HG03097 (cell line): ENCODE measurements around the gene SYTL2.
"Not testable (repeated sequence)": the region's sequence is repeated elsewhere in the genome, so short reads cannot be mapped to it uniquely, and the experiment has no call there.

Experiments used
- ATAC-seq: cut with Tn5 transposase; IDR thresholded peaks from one replicate; pipeline ENCODE4 v1.9.1; 2021; ENCODE audit not compliant: unreplicated experiment, low FRiP score

Gene SYTL2, protein sequence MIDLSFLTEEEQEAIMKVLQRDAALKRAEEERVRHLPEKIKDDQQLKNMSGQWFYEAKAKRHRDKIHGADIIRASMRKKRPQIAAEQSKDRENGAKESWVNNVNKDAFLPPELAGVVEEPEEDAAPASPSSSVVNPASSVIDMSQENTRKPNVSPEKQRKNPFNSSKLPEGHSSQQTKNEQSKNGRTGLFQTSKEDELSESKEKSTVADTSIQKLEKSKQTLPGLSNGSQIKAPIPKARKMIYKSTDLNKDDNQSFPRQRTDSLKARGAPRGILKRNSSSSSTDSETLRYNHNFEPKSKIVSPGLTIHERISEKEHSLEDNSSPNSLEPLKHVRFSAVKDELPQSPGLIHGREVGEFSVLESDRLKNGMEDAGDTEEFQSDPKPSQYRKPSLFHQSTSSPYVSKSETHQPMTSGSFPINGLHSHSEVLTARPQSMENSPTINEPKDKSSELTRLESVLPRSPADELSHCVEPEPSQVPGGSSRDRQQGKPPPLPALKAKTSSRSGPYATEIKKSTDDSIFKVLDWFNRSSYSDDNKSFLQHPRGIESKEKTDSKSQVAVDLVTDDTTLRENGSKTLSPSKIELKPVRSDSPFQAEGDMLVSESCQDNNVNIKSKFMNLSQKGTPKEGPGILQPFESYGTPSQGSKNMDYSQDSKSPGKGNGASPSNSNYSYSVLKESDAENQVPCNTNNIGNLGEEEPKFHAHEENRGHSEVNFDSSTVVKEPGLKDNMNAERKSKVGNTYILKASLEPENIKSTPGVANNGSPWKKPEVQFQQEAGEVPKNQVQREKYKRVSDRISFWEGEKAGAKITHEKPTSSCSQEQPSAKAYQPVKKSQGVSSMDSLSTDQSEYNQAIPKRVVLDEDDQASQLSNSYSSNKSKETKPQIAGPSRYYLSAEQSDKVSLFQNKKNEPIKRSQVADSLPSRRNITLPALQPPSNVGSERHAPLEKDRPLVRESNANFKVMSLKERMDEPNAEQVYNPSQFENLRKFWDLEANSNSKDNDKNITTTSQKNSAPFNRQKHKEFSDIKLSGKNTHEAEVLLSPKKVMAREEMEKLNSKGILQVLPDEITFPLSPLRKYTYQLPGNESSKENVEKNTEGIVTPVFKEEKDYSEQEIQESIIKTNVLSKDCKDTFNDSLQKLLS (N-terminal part only)

DNA sequence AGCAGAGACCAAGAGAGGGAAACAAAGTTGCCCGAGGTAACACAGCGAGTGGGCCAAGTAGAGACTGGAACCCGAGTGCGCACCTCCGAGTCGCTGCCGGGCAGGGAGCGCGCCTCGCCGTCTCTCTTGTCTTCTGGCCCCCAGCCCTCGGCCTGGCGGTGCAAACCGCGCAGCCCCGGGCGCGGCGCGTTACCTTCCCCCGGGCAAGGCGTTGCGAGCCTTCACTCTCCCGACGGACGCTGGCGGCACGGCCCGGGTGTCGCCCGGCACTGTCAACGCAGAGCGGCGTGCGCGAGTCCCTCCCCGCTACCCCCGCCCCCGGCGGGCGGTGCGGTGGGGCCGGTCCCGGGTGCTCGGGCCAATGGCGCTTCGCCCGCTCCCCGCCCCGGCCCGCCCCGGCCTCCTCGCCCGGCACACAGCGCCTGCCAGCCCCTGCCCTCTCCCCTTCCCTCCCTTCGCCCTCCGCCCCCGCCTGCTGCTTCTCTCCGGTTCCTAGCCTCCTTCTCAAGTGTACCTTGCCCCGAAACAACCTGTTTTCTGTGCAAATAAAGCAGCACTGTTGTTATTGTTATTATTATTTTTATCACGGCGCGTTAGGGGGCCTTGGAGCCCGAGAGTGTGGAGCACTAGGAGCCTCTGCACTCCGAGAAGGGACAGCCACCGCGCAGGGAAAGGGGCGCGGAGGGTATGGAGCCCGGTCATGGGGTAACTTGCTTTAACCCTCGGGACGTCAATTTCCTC lies at the start of gene SYTL2:
Gene SYTL2, minus strand, starts transcription at position 271 of the 741 bp plus-strand sequence. CDS start 53,416 bp downstream, outside the sequence.
- peak; percentile 77 for ATAC-seq

GRCh38 chr11:85859541-85859940 lies 48.6 kb upstream of the SYTL2 start:
- ATAC-seq = not testable (repeated sequence)

- ATAC-seq = no peak
Observed at GRCh38 chr11:85857098-85857497, 46.2 kb upstream of the SYTL2 start.

GRCh38 chr11:85855341-85855656 lies 44.4 kb upstream of the SYTL2 start, which contains the start of gene CCDC83:
Gene CCDC83, plus strand, starts transcription at chr11:85855383. Its CDS starts 9,741 bp downstream, at chr11:85865124.
- no peak for ATAC-seq

GRCh38 chr11:85854557-85855340 lies 43.8 kb upstream of the SYTL2 start:
- peak; percentile 100 for ATAC-seq

GRCh38 chr11:85854212-85854556 lies 43.2 kb upstream of the SYTL2 start:
- ATAC-seq = no peak

- not testable (repeated sequence) for ATAC-seq
Observed at GRCh38 chr11:85853541-85853940, 42.6 kb upstream of the SYTL2 start.

GRCh38 chr11:85852754-85853153 lies 41.8 kb upstream of the SYTL2 start:
- ATAC-seq = not testable (repeated sequence)

GRCh38 chr11:85848556-85848955 lies 37.6 kb upstream of the SYTL2 start:
- no peak for ATAC-seq

- no peak for ATAC-seq
Observed at GRCh38 chr11:85848006-85848405, 37.1 kb upstream of the SYTL2 start.

DNA sequence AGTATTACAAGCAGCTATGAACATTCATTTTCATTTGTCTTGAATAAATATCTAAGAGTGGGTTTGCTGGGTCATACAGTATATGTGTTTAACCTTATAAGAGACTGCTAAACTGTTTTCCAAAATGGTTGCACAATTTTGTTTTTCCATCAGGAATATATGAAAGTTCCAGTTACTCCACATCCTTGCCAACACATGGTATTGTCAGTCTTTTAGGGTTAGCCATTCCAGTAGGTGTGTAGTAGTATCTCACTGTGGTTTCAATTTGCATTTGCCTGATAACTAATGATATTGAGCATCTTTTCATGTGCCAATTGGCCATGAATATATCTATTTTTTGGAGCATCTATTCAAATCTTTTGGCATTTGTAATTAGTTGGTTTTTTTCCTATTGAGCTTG lies 36.5 kb upstream of the SYTL2 start:
- no peak for ATAC-seq

DNA sequence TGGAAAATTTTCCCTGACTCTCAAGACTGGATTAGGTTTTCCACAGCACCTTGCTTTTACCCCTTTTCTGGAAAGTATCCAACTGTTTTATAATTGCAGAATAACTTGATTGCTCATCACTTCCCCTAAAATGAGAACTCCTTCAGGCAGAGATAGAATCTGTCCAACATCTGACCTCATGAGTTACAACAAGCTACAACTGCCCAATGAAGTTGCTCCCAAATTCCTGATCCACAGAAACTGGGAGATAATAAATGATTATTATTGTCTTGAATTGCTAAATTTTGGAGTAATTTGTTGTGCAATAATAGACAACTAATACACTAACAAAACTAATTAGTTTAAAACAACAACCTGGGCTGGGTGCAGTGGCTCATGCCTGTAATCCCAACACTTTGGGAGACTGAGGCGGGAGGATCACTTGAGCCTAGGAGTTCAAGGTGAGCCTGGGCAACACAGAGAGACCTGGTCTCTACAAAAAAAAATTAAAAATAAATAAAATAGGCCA lies 34.2 kb upstream of the SYTL2 start:
- no peak for ATAC-seq

DNA sequence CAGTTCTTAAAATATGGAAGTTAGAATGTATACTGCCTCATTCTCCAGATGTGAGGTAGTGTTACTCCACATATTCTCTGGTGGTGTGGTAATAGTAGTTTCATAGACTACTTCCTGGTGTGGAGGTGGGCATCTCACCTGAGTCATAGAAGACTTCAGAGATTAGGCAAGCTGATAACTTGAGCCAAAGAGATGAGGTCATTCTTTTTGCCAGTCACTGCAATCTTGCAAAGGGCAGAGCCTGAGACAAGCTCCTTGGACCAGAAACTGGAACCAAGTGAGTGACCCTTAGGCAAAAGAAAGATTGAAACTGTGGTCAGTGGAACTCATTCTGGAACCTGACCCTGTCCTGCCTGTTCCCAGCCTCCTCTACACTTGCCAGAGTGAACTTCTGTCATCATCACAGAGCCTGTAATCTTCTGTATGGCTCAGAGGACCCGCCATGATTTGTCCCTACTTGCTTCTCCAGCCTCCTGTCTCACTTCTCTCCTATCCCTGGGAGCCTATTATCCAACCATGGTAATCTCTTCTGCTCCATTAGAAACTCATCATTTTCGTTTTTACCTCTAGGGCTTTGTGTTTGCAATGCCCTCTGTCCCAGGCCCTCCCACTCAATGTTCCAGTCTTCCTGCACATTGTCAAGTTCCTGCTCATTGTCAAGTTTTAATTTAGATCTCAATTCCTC lies 33.6 kb upstream of the SYTL2 start:
- no peak for ATAC-seq

DNA sequence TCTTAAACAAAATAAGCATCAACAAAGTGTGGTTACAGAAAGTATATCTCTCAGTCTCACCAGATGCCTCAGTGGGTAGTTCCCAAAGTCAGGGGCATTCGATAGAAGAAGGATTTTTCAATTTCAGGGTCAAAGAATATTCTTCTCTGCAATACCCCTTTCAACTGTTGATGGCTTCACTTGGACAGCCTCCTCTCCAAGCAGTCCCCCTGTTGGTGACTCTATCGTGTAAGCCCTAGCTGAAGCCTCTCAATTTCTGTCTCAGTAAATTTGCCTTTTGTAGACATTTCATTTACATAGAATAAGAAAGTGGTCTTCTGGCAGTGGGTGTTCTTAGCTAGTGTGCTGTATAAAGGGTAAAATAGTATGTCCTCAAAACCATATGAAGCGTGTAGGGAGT lies 33.0 kb upstream of the SYTL2 start:
- ATAC-seq = no peak

GRCh38 chr11:85840932-85841331 lies 30.0 kb upstream of the SYTL2 start:
- not testable (repeated sequence) for ATAC-seq

- ATAC-seq = no peak
Observed at GRCh38 chr11:85835729-85836128, 24.8 kb upstream of the SYTL2 start.

DNA sequence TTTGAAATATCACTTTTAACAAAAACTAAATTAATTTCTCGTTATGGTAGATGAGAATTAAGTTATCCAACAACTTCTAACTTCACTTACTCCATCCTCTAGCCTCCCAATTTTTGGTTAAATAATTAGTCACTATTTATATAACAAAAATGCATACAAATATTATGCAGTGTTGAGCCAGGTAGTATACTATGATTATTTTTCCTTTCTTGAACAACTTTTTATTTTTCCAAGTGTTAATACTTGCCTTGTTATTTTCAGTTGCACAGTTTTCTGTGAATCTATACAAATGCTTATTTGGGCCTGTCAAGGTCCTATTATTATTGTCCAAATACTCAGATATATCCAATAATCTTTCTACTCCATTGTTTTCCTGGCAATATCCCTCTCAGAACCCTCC lies 24.3 kb upstream of the SYTL2 start:
- no peak for ATAC-seq

- ATAC-seq = no peak
Observed at GRCh38 chr11:85831050-85831449, 20.1 kb upstream of the SYTL2 start.

GRCh38 chr11:85829172-85829571 lies 18.2 kb upstream of the SYTL2 start:
- ATAC-seq = no peak
